ENCODE data around the gene ELF1.

Gene ELF1

DNA sequence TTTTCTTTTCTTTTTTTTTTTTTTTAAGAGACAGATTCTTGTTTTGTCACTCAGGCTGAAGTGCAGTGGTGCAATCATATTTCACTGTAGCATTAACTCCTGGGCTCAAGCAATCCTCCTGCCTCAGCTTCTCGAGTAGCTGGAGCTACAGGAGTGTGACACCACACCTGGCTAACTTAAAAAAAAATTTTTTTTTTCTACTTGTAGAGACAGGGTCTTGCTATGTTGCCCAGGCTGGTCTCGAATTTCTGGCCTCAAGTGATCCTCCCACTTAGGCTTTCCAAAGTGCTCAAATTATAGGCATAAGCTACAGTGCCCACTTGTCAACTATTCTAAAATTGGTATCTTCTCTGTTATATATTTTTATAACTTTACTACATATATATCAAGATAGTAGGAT, 6.6 kb downstream of the ELF1 start:
- no peak overlapping the region for H3K4me3 ChIP-seq (replicated peaks; ENCODE audit: insufficient read depth, low read length)
- TF ChIP-seq SPI1 (IDR thresholded peaks at IDR 0.05; ENCODE audit: borderline replicate concordance, low read depth), result no peak
- TF ChIP-seq GABPA (IDR thresholded peaks at IDR 0.05; ENCODE audit: low read depth), result no peak
- TF ChIP-seq, protein P1, sequence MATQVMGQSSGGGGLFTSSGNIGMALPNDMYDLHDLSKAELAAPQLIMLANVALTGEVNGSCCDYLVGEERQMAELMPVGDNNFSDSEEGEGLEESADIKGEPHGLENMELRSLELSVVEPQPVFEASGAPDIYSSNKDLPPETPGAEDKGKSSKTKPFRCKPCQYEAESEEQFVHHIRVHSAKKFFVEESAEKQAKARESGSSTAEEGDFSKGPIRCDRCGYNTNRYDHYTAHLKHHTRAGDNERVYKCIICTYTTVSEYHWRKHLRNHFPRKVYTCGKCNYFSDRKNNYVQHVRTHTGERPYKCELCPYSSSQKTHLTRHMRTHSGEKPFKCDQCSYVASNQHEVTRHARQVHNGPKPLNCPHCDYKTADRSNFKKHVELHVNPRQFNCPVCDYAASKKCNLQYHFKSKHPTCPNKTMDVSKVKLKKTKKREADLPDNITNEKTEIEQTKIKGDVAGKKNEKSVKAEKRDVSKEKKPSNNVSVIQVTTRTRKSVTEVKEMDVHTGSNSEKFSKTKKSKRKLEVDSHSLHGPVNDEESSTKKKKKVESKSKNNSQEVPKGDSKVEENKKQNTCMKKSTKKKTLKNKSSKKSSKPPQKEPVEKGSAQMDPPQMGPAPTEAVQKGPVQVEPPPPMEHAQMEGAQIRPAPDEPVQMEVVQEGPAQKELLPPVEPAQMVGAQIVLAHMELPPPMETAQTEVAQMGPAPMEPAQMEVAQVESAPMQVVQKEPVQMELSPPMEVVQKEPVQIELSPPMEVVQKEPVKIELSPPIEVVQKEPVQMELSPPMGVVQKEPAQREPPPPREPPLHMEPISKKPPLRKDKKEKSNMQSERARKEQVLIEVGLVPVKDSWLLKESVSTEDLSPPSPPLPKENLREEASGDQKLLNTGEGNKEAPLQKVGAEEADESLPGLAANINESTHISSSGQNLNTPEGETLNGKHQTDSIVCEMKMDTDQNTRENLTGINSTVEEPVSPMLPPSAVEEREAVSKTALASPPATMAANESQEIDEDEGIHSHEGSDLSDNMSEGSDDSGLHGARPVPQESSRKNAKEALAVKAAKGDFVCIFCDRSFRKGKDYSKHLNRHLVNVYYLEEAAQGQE (IDR thresholded peaks at IDR 0.05; ENCODE audit: insufficient replicate concordance, low read depth), result no peak
- TF ChIP-seq POLR2AphosphoS5 (IDR thresholded peaks at IDR 0.05; ENCODE audit: low read depth), result no peak
- TF ChIP-seq, protein P2, sequence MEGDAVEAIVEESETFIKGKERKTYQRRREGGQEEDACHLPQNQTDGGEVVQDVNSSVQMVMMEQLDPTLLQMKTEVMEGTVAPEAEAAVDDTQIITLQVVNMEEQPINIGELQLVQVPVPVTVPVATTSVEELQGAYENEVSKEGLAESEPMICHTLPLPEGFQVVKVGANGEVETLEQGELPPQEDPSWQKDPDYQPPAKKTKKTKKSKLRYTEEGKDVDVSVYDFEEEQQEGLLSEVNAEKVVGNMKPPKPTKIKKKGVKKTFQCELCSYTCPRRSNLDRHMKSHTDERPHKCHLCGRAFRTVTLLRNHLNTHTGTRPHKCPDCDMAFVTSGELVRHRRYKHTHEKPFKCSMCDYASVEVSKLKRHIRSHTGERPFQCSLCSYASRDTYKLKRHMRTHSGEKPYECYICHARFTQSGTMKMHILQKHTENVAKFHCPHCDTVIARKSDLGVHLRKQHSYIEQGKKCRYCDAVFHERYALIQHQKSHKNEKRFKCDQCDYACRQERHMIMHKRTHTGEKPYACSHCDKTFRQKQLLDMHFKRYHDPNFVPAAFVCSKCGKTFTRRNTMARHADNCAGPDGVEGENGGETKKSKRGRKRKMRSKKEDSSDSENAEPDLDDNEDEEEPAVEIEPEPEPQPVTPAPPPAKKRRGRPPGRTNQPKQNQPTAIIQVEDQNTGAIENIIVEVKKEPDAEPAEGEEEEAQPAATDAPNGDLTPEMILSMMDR (IDR thresholded peaks at IDR 0.05; ENCODE audit: insufficient read depth, low read length), result no peak
- peak in 1 of 2 experiments; percentile 50 for DNase-seq (ENCODE audit: low read depth in 1 of 2, low spot score in 1 of 2)
- H3K27me3 ChIP-seq (ENCODE audit: insufficient read depth, poor library complexity, severe bottlenecking), result no peaks in the 10 kb centered on the region
- peak overlapping the region; percentile 10; the same call in 1 of the 2 replicates for H3K27ac ChIP-seq (replicated peaks)

DNA sequence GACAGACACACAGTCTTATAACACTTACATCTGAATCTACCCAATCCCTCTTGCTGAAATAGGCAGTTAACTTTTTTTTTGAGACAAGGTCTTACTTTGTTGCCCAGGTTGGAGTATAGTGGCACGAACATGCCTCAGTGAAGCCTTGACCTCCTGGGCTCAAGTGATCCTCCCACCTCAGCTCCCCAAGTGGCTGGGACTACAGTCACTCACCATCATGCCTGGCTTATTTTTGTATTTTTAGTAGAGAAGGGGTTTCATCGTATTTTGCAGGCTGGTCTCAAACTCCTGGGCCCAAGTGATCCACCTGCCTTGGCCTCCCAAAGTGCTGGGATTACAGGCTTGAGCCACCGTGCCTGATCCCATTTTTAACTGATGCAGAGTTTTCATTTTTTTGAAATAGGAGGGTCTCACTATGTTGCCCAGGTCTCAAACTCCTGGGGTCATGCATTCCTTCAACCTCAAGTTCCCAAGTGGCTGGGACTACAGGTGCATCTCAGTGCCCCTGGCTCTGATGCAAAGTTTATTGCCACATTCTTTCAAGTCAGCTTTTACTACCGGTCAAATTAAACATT, 7.6 kb downstream of the ELF1 start:
- H3K27me3 ChIP-seq (ENCODE audit: insufficient read depth, poor library complexity, severe bottlenecking), result no peaks in the 10 kb centered on the region
- no peak for DNase-seq (ENCODE audit: low read depth in 1 of 2, low spot score in 1 of 2)
- TF ChIP-seq SPI1 (IDR thresholded peaks at IDR 0.05; ENCODE audit: borderline replicate concordance, low read depth) (no peak), POLR2AphosphoS5 (IDR thresholded peaks at IDR 0.05; ENCODE audit: low read depth) (no peak), GABPA (IDR thresholded peaks at IDR 0.05; ENCODE audit: low read depth) (no peak)
- TF ChIP-seq, protein P1 (IDR thresholded peaks at IDR 0.05; ENCODE audit: insufficient replicate concordance, low read depth), result no peak
- TF ChIP-seq, protein P2 (IDR thresholded peaks at IDR 0.05; ENCODE audit: insufficient read depth, low read length), result no peak
- H3K4me3 ChIP-seq (replicated peaks; ENCODE audit: insufficient read depth, low read length), result no peak overlapping the region
- H3K27ac ChIP-seq (replicated peaks), result peak overlapping the region; percentile 9; the same call in 1 of the 2 replicates

DNA sequence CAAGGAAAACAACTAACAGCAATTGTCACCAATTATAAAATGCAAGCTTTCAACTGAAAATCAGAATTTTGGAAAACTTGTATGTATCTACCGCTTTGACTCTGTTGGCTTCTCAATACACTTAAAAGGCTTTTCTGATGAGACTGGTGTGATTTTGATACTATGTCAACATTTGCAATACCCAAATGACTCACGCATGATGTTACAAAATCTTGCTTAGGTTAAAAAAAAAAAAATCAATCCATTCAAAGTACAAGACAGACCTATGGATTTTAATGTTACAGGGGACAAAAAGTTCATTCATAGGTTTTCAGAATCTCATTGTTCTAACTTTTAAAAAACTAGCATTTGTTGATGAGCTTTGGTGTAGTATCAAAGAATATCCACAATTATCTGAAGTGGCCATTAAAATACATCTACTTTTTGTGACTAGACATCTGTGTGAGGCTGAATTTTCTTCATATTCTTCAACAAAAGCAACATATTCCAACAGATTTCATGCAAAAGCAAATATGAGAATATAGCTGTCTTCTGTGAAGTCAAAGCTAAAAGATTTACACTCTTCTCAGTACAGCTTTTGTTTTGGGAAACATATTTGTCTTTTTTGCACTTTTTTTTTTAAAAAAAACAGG, 10.7 kb downstream of the ELF1 start:
- Histone ChIP-seq H3K27ac (replicated peaks) (peak overlapping the region; percentile 92), H3K27me3 (ENCODE audit: insufficient read depth, poor library complexity, severe bottlenecking) (no peaks in the 10 kb centered on the region), H3K4me3 (replicated peaks; ENCODE audit: insufficient read depth, low read length) (no peak overlapping the region)
- no peak for TF ChIP-seq SPI1 (IDR thresholded peaks at IDR 0.05; ENCODE audit: borderline replicate concordance, low read depth)
- TF ChIP-seq, protein P1 (IDR thresholded peaks at IDR 0.05; ENCODE audit: insufficient replicate concordance, low read depth), result no peak
- TF ChIP-seq POLR2AphosphoS5 (IDR thresholded peaks at IDR 0.05; ENCODE audit: low read depth), result no peak
- TF ChIP-seq GABPA (IDR thresholded peaks at IDR 0.05; ENCODE audit: low read depth), result 0 out of 2 replicates have a peak, but pooled peaks have one; percentile 31
- peak in 1 of 2 experiments; percentile 59 for DNase-seq (ENCODE audit: low read depth in 1 of 2, low spot score in 1 of 2)

Data from HL-60 (cell line).